GM18519 (cell line): ENCODE results near the gene CREG1.
A peak's percentile ranks its signal among the peaks of the same experiment; 100 is the strongest.
"Not testable (repeated sequence)": the region's sequence is repeated elsewhere in the genome, so short reads cannot be mapped to it uniquely, and the experiment has no call there.

Experiments
- ATAC-seq: cut with Tn5 transposase; IDR thresholded peaks from one replicate; pipeline ENCODE4 v1.9.1; 2021; ENCODE audit warnings: mild to moderate bottlenecking, moderate library complexity; ENCODE audit not compliant: unreplicated experiment, low FRiP score

The CREG1 gene

GRCh38 chr1:167553136-167554027 lies at the start of gene CREG1:
TSS of gene CREG1 (minus strand) at chr1:167553762.
- ATAC-seq = peak; percentile 91

GRCh38 chr1:167602840-167603239 lies 49.3 kb upstream of the CREG1 start:
- ATAC-seq = no peak

- no peak for ATAC-seq
Observed at GRCh38 chr1:167601442-167602383, 48.2 kb upstream of the CREG1 start.

GRCh38 chr1:167599957-167600581 lies 46.5 kb upstream of the CREG1 start:
- no peak for ATAC-seq

GRCh38 chr1:167594822-167595221 lies 41.3 kb upstream of the CREG1 start:
- ATAC-seq = no peak

GRCh38 chr1:167593860-167594259 lies 40.3 kb upstream of the CREG1 start:
- ATAC-seq = no peak

- no peak for ATAC-seq
Observed at GRCh38 chr1:167592475-167592874, 38.9 kb upstream of the CREG1 start.

- no peak for ATAC-seq
Observed at GRCh38 chr1:167588361-167588760, 34.8 kb upstream of the CREG1 start.

- no peak for ATAC-seq
Observed at GRCh38 chr1:167587872-167588271, 34.3 kb upstream of the CREG1 start.

- no peak for ATAC-seq
Observed at GRCh38 chr1:167587342-167587741, 33.8 kb upstream of the CREG1 start.

- no peak for ATAC-seq
Observed at GRCh38 chr1:167584581-167584980, 31.0 kb upstream of the CREG1 start.

GRCh38 chr1:167582722-167583121 lies 29.2 kb upstream of the CREG1 start:
- no peak for ATAC-seq

GRCh38 chr1:167582064-167582463 lies 28.5 kb upstream of the CREG1 start:
- ATAC-seq = no peak

- ATAC-seq = no peak
Observed at GRCh38 chr1:167579986-167580385, 26.4 kb upstream of the CREG1 start.

GRCh38 chr1:167578939-167579521 lies 25.5 kb upstream of the CREG1 start:
- ATAC-seq = no peak

GRCh38 chr1:167575649-167576048 lies 22.1 kb upstream of the CREG1 start:
- no peak for ATAC-seq

GRCh38 chr1:167573035-167573434 lies 19.5 kb upstream of the CREG1 start:
- no peak for ATAC-seq

GRCh38 chr1:167570712-167571111 lies 17.1 kb upstream of the CREG1 start:
- ATAC-seq = not testable (repeated sequence)

- ATAC-seq = no peak
Observed at GRCh38 chr1:167567663-167568062, 14.1 kb upstream of the CREG1 start.

- ATAC-seq = no peak
Observed at GRCh38 chr1:167566766-167567165, 13.2 kb upstream of the CREG1 start.
